OCI-LY1 (cell line): ENCODE results near the gene CCT6B.

Experiments
- H2AFZ ChIP-seq: fragments of 200-600 bp; sonication (generic), shearing (Covaris generic); 2 replicates; pipeline ENCODE4 v1.6.0; 2014; ENCODE audit warnings: antibody characterized with exemption, mild to moderate bottlenecking, low read length
- H3F3A ChIP-seq: fragments of 200-600 bp; sonication (generic), shearing (Covaris generic); 2 replicates; pipeline ENCODE4 v1.6.0; 2014; ENCODE audit warnings: mild to moderate bottlenecking, antibody characterized with exemption, low read length, moderate library complexity; ENCODE audit not compliant: insufficient read depth
- H3K27ac ChIP-seq: fragments of 200-600 bp; sonication (generic); 2 replicates; pipeline ENCODE4 v1.5.1; 2014; ENCODE audit warnings: low read length, mixed run types, mild to moderate bottlenecking, low read depth; ENCODE audit not compliant: poor library complexity, severe bottlenecking
- H3K27me3 ChIP-seq: fragments of 200-600 bp; sonication (generic); 2 replicates; pipeline ENCODE4 v1.6.0; 2014; ENCODE audit warnings: antibody characterized with exemption, mild to moderate bottlenecking, low read length, moderate library complexity; ENCODE audit not compliant: insufficient read depth
- H3K36me3 ChIP-seq: fragments of 200-600 bp; sonication (generic); 2 replicates; pipeline ENCODE4 v1.6.1; 2014; ENCODE audit warnings: mild to moderate bottlenecking, antibody characterized with exemption, low read length, moderate library complexity, mixed read lengths; ENCODE audit not compliant: insufficient read depth
- H3K4me1 ChIP-seq: fragments of 200-600 bp; sonication (generic); 2 replicates; pipeline ENCODE4 v1.5.1; 2014; ENCODE audit warnings: mild to moderate bottlenecking, low read length, moderate library complexity; ENCODE audit not compliant: insufficient read depth, severe bottlenecking
- H3K4me2 ChIP-seq: fragments of 200-600 bp; sonication (generic), shearing (Covaris generic); 2 replicates; pipeline ENCODE4 v1.6.1; 2014; ENCODE audit warnings: low read length
- H3K4me3 ChIP-seq: fragments of 200-600 bp; sonication (generic); 2 replicates; pipeline ENCODE4 v1.5.1; 2014; ENCODE audit warnings: low read length, low read depth, mild to moderate bottlenecking, mixed read lengths; ENCODE audit not compliant: poor library complexity, severe bottlenecking
- H3K79me2 ChIP-seq: fragments of 200-600 bp; shearing (Covaris generic); 2 replicates; pipeline ENCODE4 v1.6.1; 2016; ENCODE audit warnings: mixed run types, low read length, mixed read lengths; ENCODE audit not compliant: insufficient read depth
- H3K9ac ChIP-seq: fragments of 200-600 bp; sonication (generic), shearing (Covaris generic); 2 replicates; pipeline ENCODE4 v1.6.1; 2014; ENCODE audit warnings: mild to moderate bottlenecking, low read length, mixed read lengths
- H3K9me2 ChIP-seq: fragments of 200-600 bp; sonication (generic), shearing (Covaris generic); 2 replicates; pipeline ENCODE4 v1.6.1; 2014; ENCODE audit warnings: low read depth, mild to moderate bottlenecking, low read length, mixed read lengths
- H3K9me3 ChIP-seq: fragments of 200-600 bp; shearing (Covaris generic); 2 replicates; pipeline ENCODE4 v1.6.1; 2014; ENCODE audit warnings: low read length, mixed read lengths
- H4K20me1 ChIP-seq: fragments of 200-600 bp; sonication (generic), shearing (Covaris generic); 2 replicates; pipeline ENCODE4 v1.6.0; 2016; ENCODE audit warnings: mild to moderate bottlenecking, low read length; ENCODE audit not compliant: insufficient read depth
- CTCF ChIP-seq: fragments of 200-600 bp; sonication (generic), shearing (Covaris generic); IDR thresholded peaks from 2 replicates; pipeline ENCODE4 v1.5.1; 2017; ENCODE audit warnings: mild to moderate bottlenecking, antibody characterized with exemption, low read length, moderate library complexity, mixed read lengths
- EZH2 ChIP-seq: fragments of 200-600 bp; sonication (generic), shearing (Covaris generic); IDR thresholded peaks from 2 replicates; pipeline ENCODE4 v1.8.0; 2017; ENCODE audit warnings: borderline replicate concordance, mixed run types, mild to moderate bottlenecking, antibody characterized with exemption, low read length, moderate library complexity, mixed read lengths

The CCT6B gene

GRCh38 chr17:35006345-35006744 lies 45.1 kb upstream of the CCT6B start:
- H3K4me2 ChIP-seq, result no peak overlapping the region
- no peaks in the 10 kb centered on the region for H3K9me2 ChIP-seq
- no peak overlapping the region for H3K9ac ChIP-seq
- H3K4me1 ChIP-seq, result no peaks in the 10 kb centered on the region
- no peaks in the 10 kb centered on the region for H3K79me2 ChIP-seq
- no peak overlapping the region for H3K27ac ChIP-seq
- no peak overlapping the region for H3K4me3 ChIP-seq
- H3K9me3 ChIP-seq, result no peaks in the 10 kb centered on the region
- no peak overlapping the region for H2AFZ ChIP-seq
- no peak for TF ChIP-seq CTCF
- no peak for TF ChIP-seq EZH2
- no peaks in the 10 kb centered on the region for H3K27me3 ChIP-seq
- H4K20me1 ChIP-seq, result no peaks in the 10 kb centered on the region
- H3F3A ChIP-seq, result no peaks in the 10 kb centered on the region
- peaks cover 41% of the 10 kb centered on the region; the same call in 1 of the 2 replicates for H3K36me3 ChIP-seq

- no peaks in the 10 kb centered on the region for H3F3A ChIP-seq
- no peaks in the 10 kb centered on the region for H4K20me1 ChIP-seq
- no peaks in the 10 kb centered on the region for H3K79me2 ChIP-seq
- no peaks in the 10 kb centered on the region for H3K9me3 ChIP-seq
- no peak overlapping the region for H3K9ac ChIP-seq
- H3K4me1 ChIP-seq, result no peaks in the 10 kb centered on the region
- H3K4me2 ChIP-seq, result no peak overlapping the region
- no peak overlapping the region for H3K27ac ChIP-seq
- no peaks in the 10 kb centered on the region for H3K27me3 ChIP-seq
- no peak overlapping the region for H2AFZ ChIP-seq
- TF ChIP-seq CTCF (no peak), EZH2 (no peak)
- H3K36me3 ChIP-seq, result peaks cover 59% of the 10 kb centered on the region; the same call in 1 of the 2 replicates
- no peaks in the 10 kb centered on the region for H3K9me2 ChIP-seq
- H3K4me3 ChIP-seq, result no peak overlapping the region
These were observed 42.5 kb upstream of the CCT6B start for GRCh38 chr17:35003778-35004177.

- H3K27ac ChIP-seq, result no peak overlapping the region
- H3K9me2 ChIP-seq, result no peaks in the 10 kb centered on the region
- H3K9me3 ChIP-seq, result no peaks in the 10 kb centered on the region
- no peak overlapping the region for H2AFZ ChIP-seq
- H3F3A ChIP-seq, result no peaks in the 10 kb centered on the region
- no peak for TF ChIP-seq EZH2
- TF ChIP-seq CTCF, result no peak
- no peaks in the 10 kb centered on the region for H3K79me2 ChIP-seq
- no peak overlapping the region for H3K4me3 ChIP-seq
- H4K20me1 ChIP-seq, result no peaks in the 10 kb centered on the region
- peaks cover 61% of the 10 kb centered on the region for H3K36me3 ChIP-seq
- H3K4me2 ChIP-seq, result no peak overlapping the region
- no peak overlapping the region for H3K9ac ChIP-seq
- no peaks in the 10 kb centered on the region for H3K4me1 ChIP-seq
- H3K27me3 ChIP-seq, result no peaks in the 10 kb centered on the region
These were observed 41.8 kb upstream of the CCT6B start for GRCh38 chr17:35002876-35003551.
